GM19372 (cell line): Measurements from ENCODE around the gene CFAP221.

Experiments
- ATAC-seq: cut with Tn5 transposase; IDR thresholded peaks from one replicate; pipeline ENCODE4 v1.9.1; 2021; ENCODE audit warnings: mild to moderate bottlenecking, low read depth, moderate library complexity; ENCODE audit not compliant: unreplicated experiment

CFAP221 gene

GRCh38 chr2:119674711-119675500 is 130.7 kb downstream of the CFAP221 start:
- ATAC-seq = no peak

GRCh38 chr2:119678021-119678656 is 133.9 kb downstream of the CFAP221 start:
- no peak for ATAC-seq

- no peak for ATAC-seq
Measured at GRCh38 chr2:119679526-119679837, 135.2 kb downstream of the CFAP221 start.

GRCh38 chr2:119679846-119680245 is 135.6 kb downstream of the CFAP221 start:
- no peak for ATAC-seq

GRCh38 chr2:119680457-119681202 is 136.4 kb downstream of the CFAP221 start:
- ATAC-seq = no peak

- ATAC-seq = no peak
Measured at GRCh38 chr2:119681203-119681867, 137.1 kb downstream of the CFAP221 start.

- ATAC-seq = no peak
Measured at GRCh38 chr2:119681868-119682220, 137.6 kb downstream of the CFAP221 start.

- no peak for ATAC-seq
Measured at GRCh38 chr2:119682578-119682977, 138.3 kb downstream of the CFAP221 start.

- no peak for ATAC-seq
Measured at GRCh38 chr2:119683074-119683712, 138.9 kb downstream of the CFAP221 start.

- ATAC-seq = no peak
Measured at GRCh38 chr2:119683713-119684443, 139.6 kb downstream of the CFAP221 start.

- no peak for ATAC-seq
Measured at GRCh38 chr2:119684518-119684917, 140.3 kb downstream of the CFAP221 start.

- no peak for ATAC-seq
Measured at GRCh38 chr2:119688616-119689015, 144.4 kb downstream of the CFAP221 start.

GRCh38 chr2:119689218-119689617 is 145.0 kb downstream of the CFAP221 start:
- no peak for ATAC-seq

GRCh38 chr2:119691189-119691588 is 146.9 kb downstream of the CFAP221 start:
- no peak for ATAC-seq

GRCh38 chr2:119691651-119692245 is 147.5 kb downstream of the CFAP221 start:
- ATAC-seq = no peak

GRCh38 chr2:119692310-119692709 is 148.1 kb downstream of the CFAP221 start:
- ATAC-seq = no peak

- ATAC-seq = no peak
Measured at GRCh38 chr2:119692954-119693353, 148.7 kb downstream of the CFAP221 start.

- no peak for ATAC-seq
Measured at GRCh38 chr2:119693567-119693966, 149.3 kb downstream of the CFAP221 start.

- ATAC-seq = no peak
Measured at GRCh38 chr2:119693967-119694366, 149.7 kb downstream of the CFAP221 start.

- no peak for ATAC-seq
Measured at GRCh38 chr2:119694470-119694844, 150.2 kb downstream of the CFAP221 start.
